Measurements from ENCODE around the gene GBA3. TPM values are rescaled to one million over a fixed set of nuclear protein-coding genes. Genes with fewer than 3 reads are reported as not detected.

GBA3 gene
- total and polyA plus RNA-seq, 2 experiments from 2014 or later, result not detected

GRCh38 chr4:22703912-22704311 is 11.2 kb downstream of the GBA3 start:
- H3K4me1 ChIP-seq (ENCODE audit: insufficient read depth), result no peaks in the 10 kb centered on the region
- no peak overlapping the region for H3K27ac ChIP-seq (ENCODE audit: low read depth)
- no peak overlapping the region for H2AFZ ChIP-seq
- ATAC-seq (no peak), DNase-seq (ENCODE audit: low spot score) (no peak)
- peaks cover 5% of the 10 kb centered on the region; the same call in 2 of the 3 replicates for H3K9me3 Mint-ChIP-seq
- H3K27me3 ChIP-seq (ENCODE audit: insufficient read depth), result no peaks in the 10 kb centered on the region
- no peak overlapping the region for H3K4me3 ChIP-seq
- H3K4me2 ChIP-seq, result no peak overlapping the region
- no peaks in the 10 kb centered on the region for H3K9me2 ChIP-seq (ENCODE audit: insufficient read depth)
- H3K4me1 Mint-ChIP-seq, result no peaks in the 10 kb centered on the region
- H4K20me1 ChIP-seq (replicated peaks; ENCODE audit: insufficient read depth), result no peaks in the 10 kb centered on the region
- H3K36me3 Mint-ChIP-seq (ENCODE audit: low read depth), result 0 out of 3 replicates have a peak, but pooled peaks cover 3% of the 10 kb centered on the region
- peaks cover 2% of the 10 kb centered on the region for H3K27me3 Mint-ChIP-seq (ENCODE audit: insufficient read depth, low read depth, poor library complexity)
- no peaks in the 10 kb centered on the region for H3F3A ChIP-seq (replicated peaks; ENCODE audit: low read depth)
- no peak for TF ChIP-seq JUNB (IDR thresholded peaks at IDR 0.05; ENCODE audit: unreplicated experiment)
- H3K79me2 ChIP-seq (replicated peaks; ENCODE audit: insufficient read depth), result no peaks in the 10 kb centered on the region
- no peak overlapping the region for H3K27ac Mint-ChIP-seq
- no peak overlapping the region for H3K4me3 Mint-ChIP-seq
- no peaks in the 10 kb centered on the region for H3K36me3 ChIP-seq (ENCODE audit: insufficient read depth)

GRCh38 chr4:22707390-22707789 is 14.7 kb downstream of the GBA3 start:
- Mint-ChIP-seq H3K4me3 (no peak overlapping the region), H3K27me3 (ENCODE audit: insufficient read depth, low read depth, poor library complexity) (no peaks in the 10 kb centered on the region), H3K36me3 (ENCODE audit: low read depth) (no peaks in the 10 kb centered on the region), H3K9me3 (no peaks in the 10 kb centered on the region), H3K4me1 (no peaks in the 10 kb centered on the region), H3K27ac (no peak overlapping the region)
- Histone ChIP-seq H3K4me3 (no peak overlapping the region), H3K36me3 (ENCODE audit: insufficient read depth) (no peaks in the 10 kb centered on the region), H3K27ac (ENCODE audit: low read depth) (no peak overlapping the region), H3K9me2 (ENCODE audit: insufficient read depth) (no peaks in the 10 kb centered on the region), H3K4me2 (no peak overlapping the region), H3F3A (replicated peaks; ENCODE audit: low read depth) (no peaks in the 10 kb centered on the region), H4K20me1 (replicated peaks; ENCODE audit: insufficient read depth) (no peaks in the 10 kb centered on the region), H3K79me2 (replicated peaks; ENCODE audit: insufficient read depth) (no peaks in the 10 kb centered on the region), H3K27me3 (ENCODE audit: insufficient read depth) (no peaks in the 10 kb centered on the region), H3K4me1 (ENCODE audit: insufficient read depth) (no peaks in the 10 kb centered on the region), H2AFZ (no peak overlapping the region)
- DNase-seq (ENCODE audit: low spot score), result no peak
- ATAC-seq, result no peak
- TF ChIP-seq ZNF462 (CRISPR knock-in tag; IDR thresholded peaks at IDR 0.05) (no peak), NANOG (IDR thresholded peaks at IDR 0.05; ENCODE audit: borderline replicate concordance) (no peak), CREB1 (CRISPR knock-in tag; IDR thresholded peaks at IDR 0.05; ENCODE audit: low read depth) (no peak), EZH2 (IDR thresholded peaks at IDR 0.05; ENCODE audit: low read depth, unreplicated experiment) (no peak), ETS1 (IDR thresholded peaks at IDR 0.05) (no peak), CTCF (conservative IDR thresholded peaks at IDR 0.05; ENCODE audit: low read depth in 2 of 2) (no peak), ZNF331 (CRISPR knock-in tag; IDR thresholded peaks at IDR 0.05; ENCODE audit: low read depth) (no peak), ZNF114 (CRISPR knock-in tag; IDR thresholded peaks at IDR 0.05) (no peak), STAT1 (IDR thresholded peaks at IDR 0.05; ENCODE audit: unreplicated experiment) (no peak), POLR2AphosphoS5 (IDR thresholded peaks at IDR 0.05; ENCODE audit: low read depth) (no peak), EZH2phosphoT487 (IDR thresholded peaks at IDR 0.05; ENCODE audit: unreplicated experiment) (no peak)
